Kidney (tissue), 14 donors: Measurements from ENCODE around the gene KCNJ11. TPM values are rescaled to one million over a fixed set of nuclear protein-coding genes. Genes with fewer than 3 reads are reported as not detected.

ENCODE experiments used
- DNase-seq, 5 donors: peaks; one replicate each; pipeline ENCODE4 v3.0.0-alpha.2; 2013 to 2020
- FAIRE-seq: peaks from 2 replicates; lab custom pipeline; 2012; peaks lifted over from hg19 to GRCh38; lab: Jason Lieb, UNC
- H3K27ac ChIP-seq, 2 donors: one replicate each; pipeline ENCODE4 v1.7.0; 2013; ENCODE audit warnings: low read depth in 2 of 2, low read length in 2 of 2, inconsistent platforms in 1 of 2
- H3K27me3 ChIP-seq: one replicate; pipeline ENCODE4 v1.7.1; 2013; ENCODE audit warnings: low read length, inconsistent platforms; ENCODE audit not compliant: control insufficient read depth, insufficient read depth
- H3K36me3 ChIP-seq, 3 donors: one replicate each; pipeline versions ENCODE4 v1.7.0 to v1.7.1; 2013; ENCODE audit warnings: low read length in 3 of 3, control low read depth in 1 of 3, inconsistent platforms in 1 of 3; ENCODE audit not compliant: insufficient read depth in 3 of 3, control insufficient read depth in 2 of 3
- H3K4me1 ChIP-seq, 3 donors: one replicate each; pipeline versions ENCODE4 v1.7.0 to v1.7.1; 2013; ENCODE audit warnings: low read length in 3 of 3, inconsistent platforms in 1 of 3, low read depth in 1 of 3; ENCODE audit not compliant: control insufficient read depth in 2 of 3, insufficient read depth in 2 of 3
- H3K4me3 ChIP-seq, 3 donors: one replicate each; pipeline versions ENCODE4 v1.7.0 to v1.8.1; 2013; ENCODE audit warnings: low read length in 3 of 3, control low read depth in 1 of 3, inconsistent platforms in 1 of 3
- H3K9ac ChIP-seq, 3 donors: one replicate each; pipeline versions ENCODE4 v1.7.0 to v1.7.1; 2013; ENCODE audit warnings: low read length in 3 of 3, control low read depth in 1 of 3, inconsistent platforms in 1 of 3
- H3K9me3 ChIP-seq, 3 donors: one replicate each; pipeline versions ENCODE4 v1.7.0 to v1.7.1; 2013; ENCODE audit warnings: low read length in 3 of 3, control low read depth in 1 of 3, inconsistent platforms in 1 of 3; ENCODE audit not compliant: control insufficient read depth in 2 of 3, insufficient read depth in 1 of 3
- intact Hi-C: fragments of 100-400 bp; cut with DNase I; formaldehyde crosslinking; loops from one replicate; pipeline ENCODE4 v1.11.1; 2022
- polyA plus RNA-seq: library from polyadenylated mRNA; stranded (reverse); fragments of 350-450 nt; fragmentation: Illumina TruSeq; extraction: RNeasy Lipid Tissue Mini Kit (QIAGEN cat#74804); gene quantifications from one replicate; pipeline ENCODE4 v1.2.3, GENCODE V29; 2014; ENCODE audit warnings: low read depth, low replicate concordance; ENCODE audit not compliant: insufficient read depth
- total RNA-seq: library from RNA; stranded (reverse); fragmentation: NEBNext Ultra II Directional; extraction: Animal tissue kit (Norgen Biotek cat#: 25700); gene quantifications from one replicate; pipeline ENCODE4 v1.2.1, GENCODE V29; 2021
- TF ChIP-seq, protein P1 (sequence below): IDR thresholded peaks from 3 replicates; pipeline ENCODE4 v1.5.1; 2012; ENCODE audit warnings: mild to moderate bottlenecking, moderate library complexity, borderline replicate concordance; ENCODE audit not compliant: insufficient read depth; ENCODE audit errors: extremely low read depth
- donor health status: control.
- donor health status: control.
- donor health status: control.
- donor health status: control.
- donor health status: control.
- donor health status: DM: yes; HTN: yes; CAD: no.
- donor health status: Normal renal cell carcinoma (clear cell type).

The KCNJ11 gene
- total and polyA plus RNA-seq, 2 donors from 2014 or later = 3.6 to 4.8 TPM

GRCh38 chr11:17408026-17408425, 19.6 kb upstream of the KCNJ11 start:
- Histone ChIP-seq H3K4me1 (peaks cover 0 to 13% (median 0%) of the 10 kb centered on the region in 3 donors), H3K9me3 (no peaks in the 10 kb centered on the region), H3K36me3 (no peaks in the 10 kb centered on the region), H3K27me3 (no peaks in the 10 kb centered on the region), H3K27ac (no peak overlapping the region), H3K9ac (no peak overlapping the region), H3K4me3 (no peak overlapping the region)
- intact Hi-C loops = no loop called here
- TF ChIP-seq, protein P1, sequence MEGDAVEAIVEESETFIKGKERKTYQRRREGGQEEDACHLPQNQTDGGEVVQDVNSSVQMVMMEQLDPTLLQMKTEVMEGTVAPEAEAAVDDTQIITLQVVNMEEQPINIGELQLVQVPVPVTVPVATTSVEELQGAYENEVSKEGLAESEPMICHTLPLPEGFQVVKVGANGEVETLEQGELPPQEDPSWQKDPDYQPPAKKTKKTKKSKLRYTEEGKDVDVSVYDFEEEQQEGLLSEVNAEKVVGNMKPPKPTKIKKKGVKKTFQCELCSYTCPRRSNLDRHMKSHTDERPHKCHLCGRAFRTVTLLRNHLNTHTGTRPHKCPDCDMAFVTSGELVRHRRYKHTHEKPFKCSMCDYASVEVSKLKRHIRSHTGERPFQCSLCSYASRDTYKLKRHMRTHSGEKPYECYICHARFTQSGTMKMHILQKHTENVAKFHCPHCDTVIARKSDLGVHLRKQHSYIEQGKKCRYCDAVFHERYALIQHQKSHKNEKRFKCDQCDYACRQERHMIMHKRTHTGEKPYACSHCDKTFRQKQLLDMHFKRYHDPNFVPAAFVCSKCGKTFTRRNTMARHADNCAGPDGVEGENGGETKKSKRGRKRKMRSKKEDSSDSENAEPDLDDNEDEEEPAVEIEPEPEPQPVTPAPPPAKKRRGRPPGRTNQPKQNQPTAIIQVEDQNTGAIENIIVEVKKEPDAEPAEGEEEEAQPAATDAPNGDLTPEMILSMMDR = no peak
- FAIRE-seq (no peak), DNase-seq (peak in 1 of 5 donors; percentile 29)

DNA sequence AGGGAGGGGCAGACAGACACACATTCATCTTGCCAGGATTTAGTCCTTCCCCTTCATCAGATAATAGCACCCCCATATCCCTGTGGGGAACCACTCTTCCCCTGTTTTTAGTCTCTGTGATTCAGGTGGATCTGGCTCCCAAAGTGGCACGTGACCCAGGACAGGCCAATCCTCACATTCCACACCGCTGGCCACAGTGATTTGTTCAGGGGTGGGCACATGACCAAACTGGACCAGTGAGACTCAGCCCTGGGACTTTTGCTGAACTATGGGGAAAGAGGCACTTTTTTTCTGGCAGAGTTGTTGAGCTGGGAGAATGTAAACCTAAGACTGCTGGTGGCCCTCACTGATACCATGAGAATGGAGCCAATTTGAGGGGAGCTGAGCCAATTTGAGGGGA, 19.1 kb upstream of the KCNJ11 start:
- Histone ChIP-seq H3K9ac (no peak overlapping the region), H3K27me3 (no peaks in the 10 kb centered on the region), H3K4me3 (no peak overlapping the region), H3K4me1 (peaks cover 0 to 13% (median 0%) of the 10 kb centered on the region in 3 donors), H3K36me3 (no peaks in the 10 kb centered on the region), H3K27ac (no peak overlapping the region), H3K9me3 (no peaks in the 10 kb centered on the region)
- DNase-seq = peak in 1 of 5 donors; percentile 41
- intact Hi-C loops = no loop called here
- no peak for FAIRE-seq
- TF ChIP-seq, protein P1 = no peak

DNA sequence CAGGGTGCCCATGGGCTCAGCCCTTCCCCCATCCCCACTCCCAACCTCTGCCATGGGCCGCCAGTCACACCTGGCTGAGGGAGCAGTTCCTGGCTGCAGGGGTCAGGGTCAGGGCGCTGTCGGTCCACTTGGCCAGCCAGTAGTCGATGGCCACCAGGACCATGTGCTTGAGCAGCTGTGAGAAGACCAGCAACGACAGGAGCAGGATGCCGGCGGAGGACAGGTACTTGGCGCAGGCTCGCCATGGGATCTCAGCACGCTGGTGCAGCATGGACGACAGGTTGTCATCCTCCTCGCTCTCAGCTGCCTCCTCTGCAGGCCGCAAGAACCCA, 18.3 kb upstream of the KCNJ11 start:
- DNase-seq (peak in 1 of 5 donors; percentile 59), FAIRE-seq (no peak)
- H3K4me1 ChIP-seq = peaks cover 0 to 13% (median 0%) of the 10 kb centered on the region in 3 donors
- H3K4me3 ChIP-seq = no peak overlapping the region
- TF ChIP-seq, protein P1 = no peak
- no peak overlapping the region for H3K27ac ChIP-seq
- H3K9ac ChIP-seq = no peak overlapping the region
- no peaks in the 10 kb centered on the region for H3K36me3 ChIP-seq
- H3K27me3 ChIP-seq = no peaks in the 10 kb centered on the region
- H3K9me3 ChIP-seq = no peaks in the 10 kb centered on the region
- intact Hi-C loops = no loop called here

DNA sequence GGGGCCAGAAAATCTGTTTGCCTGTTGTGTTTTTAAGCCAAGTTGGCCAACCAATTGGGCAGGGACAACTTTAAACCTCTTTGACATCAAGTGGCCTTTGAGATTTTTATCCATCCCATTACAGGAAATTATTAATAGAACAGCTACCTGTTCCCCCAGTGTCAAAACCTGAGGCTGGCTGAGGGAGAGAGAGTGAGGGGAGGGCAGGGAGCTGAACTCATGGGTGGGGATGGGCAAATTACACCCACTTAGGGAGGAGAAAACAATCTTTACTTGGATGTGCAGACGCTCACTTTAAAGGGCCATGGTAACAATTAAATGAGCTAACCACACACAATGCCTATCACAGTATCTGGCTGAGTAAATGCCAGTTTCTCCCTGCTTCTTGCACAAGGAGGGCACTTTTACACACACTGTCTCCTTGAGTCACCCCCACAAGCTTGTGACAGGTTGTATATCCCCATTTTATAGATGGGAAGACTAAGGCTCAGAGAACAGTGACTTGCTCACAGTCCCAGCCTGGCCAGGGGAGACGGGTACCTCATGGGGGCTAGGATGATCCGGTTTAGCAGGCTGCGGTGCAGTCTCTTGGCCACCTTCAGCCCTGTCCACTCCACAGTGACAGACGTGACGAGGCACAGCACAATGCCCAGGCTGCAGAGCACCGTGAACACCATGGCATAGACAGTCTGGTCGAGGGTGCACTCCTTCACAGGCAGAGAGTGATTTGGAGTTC, 17.8 kb upstream of the KCNJ11 start:
- Histone ChIP-seq H3K36me3 (no peaks in the 10 kb centered on the region), H3K27me3 (no peaks in the 10 kb centered on the region), H3K9ac (no peak overlapping the region), H3K4me3 (no peak overlapping the region), H3K4me1 (peaks cover 0 to 11% (median 0%) of the 10 kb centered on the region in 3 donors), H3K27ac (peak overlapping the region in 1 of 2 donors; percentile 76), H3K9me3 (no peaks in the 10 kb centered on the region)
- TF ChIP-seq, protein P1 = no peak
- FAIRE-seq (no peak), DNase-seq (peak in 1 of 5 donors; percentile 12)
- intact Hi-C loops = no loop called here
